T follicular helper cell (primary cell): ENCODE results near the gene TMEM247.

Experiments used
- DNase-seq: peaks from one replicate; pipeline ENCODE4 v3.0.0-alpha.2; 2020; ENCODE audit warnings: low read depth
- total RNA-seq, 2 experiments: gene quantifications; one replicate each; lab custom pipeline; 2026; lab: John Stamatoyannopoulos, UW

Gene TMEM247
- 0 reads per million in 2 experiments for total RNA-seq

GRCh38 chr2:46479265-46479664 lies at the start of gene TMEM247:
TSS of gene TMEM247 (plus strand) at chr2:46479565.
- DNase-seq: no peak

DNA sequence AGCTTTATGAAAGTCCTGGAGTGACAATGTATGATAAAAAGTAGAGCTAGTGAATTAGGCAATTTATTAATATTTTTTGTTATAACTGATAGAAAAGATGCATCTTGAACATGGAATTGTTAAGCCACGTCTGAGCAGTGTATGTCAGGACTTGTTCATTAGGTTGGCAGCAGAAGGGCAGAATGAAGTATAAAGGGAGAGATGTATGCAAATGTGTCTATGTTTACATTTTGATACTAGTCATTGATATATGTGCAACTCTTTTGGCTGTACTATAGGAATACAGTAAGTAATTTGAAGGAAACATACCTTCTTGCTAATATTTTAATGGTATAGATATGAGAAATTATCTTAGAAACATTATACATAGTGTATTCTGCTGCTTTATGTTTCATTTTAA lies 49.0 kb upstream of the TMEM247 start:
- DNase-seq: no peak

- no peak for DNase-seq
These were observed 48.4 kb upstream of the TMEM247 start for GRCh38 chr2:46430992-46431391.

- no peak for DNase-seq
These were observed 47.7 kb upstream of the TMEM247 start for GRCh38 chr2:46431481-46432235.

DNA sequence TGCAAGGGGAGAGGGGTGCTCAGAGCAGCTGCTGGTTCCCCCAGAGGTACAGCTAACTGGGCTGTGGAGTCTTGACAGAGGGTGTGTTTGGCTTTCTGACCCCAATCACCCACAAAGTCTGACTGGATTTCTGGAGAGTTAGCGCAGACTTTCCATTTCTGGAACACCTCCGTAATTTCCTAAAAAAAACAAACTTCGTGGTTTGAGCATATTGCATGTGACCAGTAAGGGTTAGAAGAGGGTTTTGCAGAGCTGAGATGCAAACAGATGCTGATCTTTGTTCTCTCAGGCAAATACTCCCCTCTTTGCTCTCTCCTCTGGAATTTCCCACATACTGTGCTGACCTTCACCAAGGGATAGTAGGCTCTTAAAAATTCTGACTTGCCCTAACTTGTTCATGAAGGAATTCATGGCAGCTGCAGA lies 44.5 kb upstream of the TMEM247 start:
- no peak for DNase-seq

DNA sequence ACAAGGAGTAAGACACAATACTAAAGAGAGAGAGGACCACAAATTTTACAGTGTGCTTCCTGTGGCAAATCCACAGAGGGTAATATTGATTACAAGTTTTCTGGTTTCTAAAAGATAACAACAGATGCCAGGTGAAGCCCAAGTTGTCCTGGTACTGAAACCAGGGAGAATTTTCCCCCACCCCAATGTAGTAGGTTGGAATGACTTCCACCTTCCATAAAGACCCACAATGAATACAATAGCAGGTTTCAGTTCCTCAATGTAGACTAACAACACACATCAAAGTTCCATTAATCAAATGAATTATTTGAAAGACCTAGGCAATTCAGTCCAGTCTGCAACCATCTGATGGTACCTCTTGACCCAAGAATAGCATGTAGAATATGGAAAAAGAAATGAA lies 44.0 kb upstream of the TMEM247 start:
- no peak for DNase-seq

GRCh38 chr2:46435796-46436360 lies 43.5 kb upstream of the TMEM247 start:
- no peak for DNase-seq

DNA sequence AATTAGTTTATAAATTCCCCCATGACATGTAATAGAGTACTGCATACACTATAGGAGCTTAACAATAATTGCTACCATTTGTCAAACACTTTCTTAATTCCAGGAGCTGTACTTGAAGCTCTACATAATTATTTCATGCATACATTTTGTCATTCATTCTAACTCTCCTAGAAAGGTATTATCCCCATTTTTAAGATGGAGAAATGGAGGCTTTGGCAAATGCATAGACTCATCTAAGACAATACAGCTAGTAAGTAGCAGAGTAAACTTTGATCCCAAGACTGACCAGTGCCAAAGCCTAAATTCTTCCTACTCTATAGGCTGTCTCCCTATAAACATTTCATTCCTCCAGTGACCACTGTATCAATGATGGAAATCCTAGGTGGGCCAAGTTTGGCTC lies 42.6 kb upstream of the TMEM247 start:
- DNase-seq: no peak

DNA sequence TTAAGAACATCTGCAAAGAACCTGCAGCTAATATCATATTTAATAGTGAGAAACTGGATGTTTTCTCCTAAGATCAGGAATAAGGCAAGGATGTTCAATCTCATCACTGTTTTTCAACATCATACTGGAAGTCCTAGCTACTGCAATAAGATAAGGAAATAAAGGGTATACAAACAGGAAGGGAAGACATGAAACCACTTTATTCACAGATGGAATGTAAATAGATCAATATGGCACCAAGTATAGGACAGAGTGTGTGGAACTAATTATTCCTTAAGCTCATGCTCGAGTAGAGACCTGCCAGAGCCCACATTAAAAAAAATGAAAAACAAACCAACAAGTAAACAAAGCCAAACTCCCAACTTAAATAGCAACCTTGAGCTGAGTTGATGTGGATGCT lies 41.3 kb upstream of the TMEM247 start:
- no peak for DNase-seq

DNA sequence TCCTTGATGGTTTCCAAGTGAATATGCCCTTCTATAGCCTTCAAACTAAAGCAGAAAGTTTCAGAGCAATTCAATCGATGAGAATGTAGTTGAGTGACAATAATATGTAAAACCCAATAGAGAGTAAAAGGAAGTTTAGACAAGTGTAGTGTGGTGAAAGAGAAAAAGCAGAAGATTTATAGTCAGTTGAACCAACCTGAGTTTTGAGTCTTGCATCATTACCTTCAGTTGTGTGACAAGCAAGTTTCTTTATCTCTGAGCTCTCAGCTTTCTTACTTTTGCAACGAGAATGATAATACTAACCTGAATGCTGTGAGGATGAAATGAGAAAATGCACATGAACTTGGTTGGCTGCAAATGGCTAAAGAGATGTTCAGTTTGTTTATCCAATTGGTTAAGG lies 40.6 kb upstream of the TMEM247 start:
- DNase-seq: no peak

GRCh38 chr2:46439582-46439981 lies 39.8 kb upstream of the TMEM247 start:
- DNase-seq: no peak

GRCh38 chr2:46441838-46442712 lies 37.3 kb upstream of the TMEM247 start:
- DNase-seq: no peak

- DNase-seq: no peak
These were observed 34.6 kb upstream of the TMEM247 start for GRCh38 chr2:46444732-46445131.

DNA sequence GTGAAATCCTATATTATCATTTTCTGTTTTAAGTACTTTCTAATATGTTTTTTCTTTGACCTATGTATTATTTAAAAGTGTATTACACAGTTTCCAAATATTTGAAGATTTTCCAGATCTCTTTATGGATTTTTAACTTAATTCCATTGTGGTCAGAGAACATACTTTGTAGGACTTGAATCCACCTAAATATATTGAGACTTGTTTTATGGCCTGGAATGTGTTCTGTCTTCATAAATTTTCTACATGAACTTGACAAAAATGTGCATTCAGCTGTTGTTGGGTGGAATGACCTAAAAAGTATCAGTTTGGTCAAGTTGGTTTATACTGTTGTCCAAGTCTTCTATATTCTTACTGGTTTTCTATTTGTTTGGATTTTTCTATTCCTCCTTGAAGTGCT lies 33.8 kb upstream of the TMEM247 start:
- no peak for DNase-seq

- no peak for DNase-seq
These were observed 32.3 kb upstream of the TMEM247 start for GRCh38 chr2:46446871-46447568.

GRCh38 chr2:46447649-46448048 lies 31.7 kb upstream of the TMEM247 start:
- no peak for DNase-seq

DNA sequence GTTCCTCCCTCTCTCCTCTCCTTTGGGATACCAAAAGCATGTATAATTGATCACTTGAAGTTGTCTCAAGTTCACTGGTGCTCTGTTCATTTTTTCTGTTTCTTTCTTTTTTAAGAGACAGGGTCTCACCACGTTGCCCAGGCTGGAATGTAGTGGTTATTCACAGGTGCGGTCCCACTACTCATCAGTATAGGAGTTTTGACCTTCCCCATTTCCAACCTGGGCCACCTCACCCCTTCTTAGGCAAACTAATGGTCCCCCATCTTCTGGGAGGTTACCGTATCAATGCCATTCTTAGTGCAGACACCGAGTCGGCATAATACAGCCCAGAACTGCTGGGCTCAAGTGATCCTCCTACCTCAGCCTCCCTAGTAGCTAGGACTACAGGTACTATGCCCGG lies 31.3 kb upstream of the TMEM247 start:
- DNase-seq: no peak

DNA sequence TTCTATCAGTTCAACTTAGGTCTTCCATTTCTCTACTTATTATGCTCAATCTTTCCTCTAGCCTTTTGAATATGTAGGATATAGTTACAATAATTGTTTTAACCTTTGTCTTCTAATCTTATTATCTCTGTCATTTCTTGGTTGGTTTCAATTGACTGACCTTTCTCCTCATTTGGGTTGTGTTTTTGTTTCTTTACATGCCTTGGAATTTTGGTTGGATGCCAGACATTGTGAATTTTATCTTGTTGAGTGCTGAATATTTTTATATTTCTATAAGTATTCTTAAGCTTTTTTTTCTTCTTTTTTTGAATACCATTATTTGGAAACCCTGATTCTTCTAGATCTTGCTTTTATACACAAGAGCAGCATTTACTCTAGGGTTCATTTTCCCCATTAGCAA lies 30.7 kb upstream of the TMEM247 start:
- no peak for DNase-seq

DNA sequence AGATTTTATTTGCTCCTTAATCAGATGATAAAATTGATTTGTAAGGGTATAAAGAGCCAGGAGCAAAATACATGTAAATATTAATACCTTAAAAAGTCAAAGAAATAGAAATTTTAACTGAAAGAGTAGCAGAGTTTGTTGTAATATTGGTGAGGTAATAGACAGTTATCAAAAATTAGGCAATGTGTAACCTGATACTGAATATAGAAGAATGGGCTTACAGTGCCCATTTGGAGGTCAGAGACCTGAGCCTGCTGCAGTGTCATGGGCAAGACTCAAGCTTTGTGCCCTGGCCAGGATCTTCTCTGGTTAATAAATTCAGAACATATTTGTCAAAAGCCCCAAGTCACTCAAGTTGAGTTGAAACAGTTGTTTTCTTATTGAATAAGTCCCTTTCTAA lies 29.7 kb upstream of the TMEM247 start:
- no peak for DNase-seq

DNA sequence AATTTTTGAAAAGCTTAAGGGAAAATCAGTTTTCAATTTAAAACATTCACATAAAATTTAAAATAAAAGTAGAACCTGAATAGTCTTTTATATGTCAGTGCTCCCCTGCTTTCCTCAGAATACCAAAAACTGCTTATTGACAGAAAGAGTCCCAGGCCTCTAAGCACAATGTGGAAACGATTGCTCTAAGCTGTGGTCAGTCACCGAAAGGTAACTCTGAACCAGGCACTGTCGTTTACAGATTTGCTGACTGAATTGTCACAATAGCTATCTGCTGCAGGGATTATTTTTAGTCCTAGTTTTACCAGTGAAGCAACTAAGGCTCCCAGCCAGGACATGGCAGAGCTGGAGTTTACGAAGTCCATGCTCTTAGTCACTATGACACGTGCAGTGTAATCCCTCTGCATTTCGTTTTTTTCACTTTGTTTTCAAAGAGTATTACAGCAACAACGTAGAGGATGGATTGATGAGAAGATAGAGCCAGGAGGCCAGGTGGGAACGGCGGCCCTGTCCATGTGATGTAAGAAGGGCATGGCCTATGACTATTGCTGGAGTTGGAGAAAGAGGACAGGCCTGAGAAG lies 28.1 kb upstream of the TMEM247 start:
- no peak for DNase-seq

GRCh38 chr2:46456789-46457188 lies 22.6 kb upstream of the TMEM247 start:
- DNase-seq: no peak
